ENCODE results near the gene GMPPB.
"Not testable (repeated sequence)": the region's sequence is repeated elsewhere in the genome, so short reads cannot be mapped to it uniquely, and the experiment has no call there.

The GMPPB gene

GRCh38 chr3:49689046-49689907 lies 34.5 kb downstream of the GMPPB start, which contains the start of the genes MST1 and RNF123:
Gene MST1, minus strand, starts transcription at chr3:49689474. Its CDS starts 783 bp downstream, at chr3:49688691.
Gene RNF123, plus strand, starts transcription at chr3:49689557. Its CDS starts 1,609 bp downstream, at chr3:49691166.
- peak; percentile 87 for DNase-seq

GRCh38 chr3:49688338-49689045 lies 35.3 kb downstream of the GMPPB start:
- not testable (repeated sequence) for DNase-seq

GRCh38 chr3:49687424-49687795 lies 36.3 kb downstream of the GMPPB start:
- DNase-seq: not testable (repeated sequence)

- peak; percentile 66 for DNase-seq
Observed at GRCh38 chr3:49686769-49687423, 36.9 kb downstream of the GMPPB start.

GRCh38 chr3:49686346-49686745 lies 37.4 kb downstream of the GMPPB start:
- not testable (repeated sequence) for DNase-seq

- DNase-seq: not testable (repeated sequence)
Observed at GRCh38 chr3:49685846-49686245, 37.9 kb downstream of the GMPPB start.

- DNase-seq: not testable (repeated sequence)
Observed at GRCh38 chr3:49685103-49685502, 38.6 kb downstream of the GMPPB start.

- not testable (repeated sequence) for DNase-seq
Observed at GRCh38 chr3:49684453-49684852, 39.3 kb downstream of the GMPPB start.

GRCh38 chr3:49683162-49683561 lies 40.6 kb downstream of the GMPPB start:
- no peak for DNase-seq

- DNase-seq: no peak
Observed at GRCh38 chr3:49681543-49681942, 42.2 kb downstream of the GMPPB start.

GRCh38 chr3:49681232-49681522 lies 42.6 kb downstream of the GMPPB start:
- DNase-seq: no peak

- no peak for DNase-seq
Observed at GRCh38 chr3:49680493-49681231, 43.1 kb downstream of the GMPPB start.

GRCh38 chr3:49675912-49676311 lies 47.8 kb downstream of the GMPPB start:
- no peak for DNase-seq

- DNase-seq: no peak
Observed at GRCh38 chr3:49674497-49674983, 49.2 kb downstream of the GMPPB start.

GRCh38 chr3:49673715-49674496 lies 49.8 kb downstream of the GMPPB start, which contains the start of gene APEH:
Gene APEH, plus strand, starts transcription at chr3:49674351. Its CDS starts 51 bp downstream, at chr3:49674402.
- peak; percentile 99 for DNase-seq

- no peak for DNase-seq
Observed at GRCh38 chr3:49673121-49673714, 50.5 kb downstream of the GMPPB start.

- peak; percentile 64 for DNase-seq
Observed at GRCh38 chr3:49671291-49672288, 52.2 kb downstream of the GMPPB start.

- no peak for DNase-seq
Observed at GRCh38 chr3:49670940-49671290, 52.8 kb downstream of the GMPPB start.

Data from EL (cell line).